CD4-positive, alpha-beta T cell treated with Interleukin-1 beta for 1 hour (primary cell): ENCODE data around the gene PUDP.
"Not testable (repeated sequence)": the region's sequence is repeated elsewhere in the genome, so short reads cannot be mapped to it uniquely, and the experiment has no call there.

Experiments used
- DNase-seq, 2 donors: peaks; one replicate each; pipeline ENCODE4 v3.0.0-alpha.2; 2020 to 2022

The PUDP gene

DNA sequence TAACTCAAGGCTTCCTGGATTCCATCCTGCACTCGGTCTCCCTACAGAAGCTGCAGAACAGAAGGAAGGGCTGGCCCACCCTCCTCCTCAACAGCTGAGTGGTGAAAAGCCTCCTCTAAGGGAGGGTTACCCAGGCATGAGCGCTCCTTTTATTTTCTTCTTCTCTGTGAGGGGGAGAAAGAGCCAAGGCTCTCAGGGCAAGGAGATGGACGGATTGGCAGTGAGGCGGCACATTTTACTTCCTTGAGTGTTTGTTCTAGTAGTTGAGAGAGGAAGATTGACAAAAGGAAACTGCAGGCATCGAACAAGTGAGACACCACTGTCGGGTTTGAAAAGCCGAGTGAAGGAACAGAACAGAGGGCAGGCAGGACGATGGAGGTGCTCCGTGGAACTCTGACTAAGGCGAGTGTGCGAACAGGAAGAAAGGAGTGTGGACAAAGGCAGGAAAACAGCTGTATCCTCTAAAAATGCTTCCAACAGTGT lies 38.9 kb downstream of the PUDP start:
- DNase-seq: no peak

DNA sequence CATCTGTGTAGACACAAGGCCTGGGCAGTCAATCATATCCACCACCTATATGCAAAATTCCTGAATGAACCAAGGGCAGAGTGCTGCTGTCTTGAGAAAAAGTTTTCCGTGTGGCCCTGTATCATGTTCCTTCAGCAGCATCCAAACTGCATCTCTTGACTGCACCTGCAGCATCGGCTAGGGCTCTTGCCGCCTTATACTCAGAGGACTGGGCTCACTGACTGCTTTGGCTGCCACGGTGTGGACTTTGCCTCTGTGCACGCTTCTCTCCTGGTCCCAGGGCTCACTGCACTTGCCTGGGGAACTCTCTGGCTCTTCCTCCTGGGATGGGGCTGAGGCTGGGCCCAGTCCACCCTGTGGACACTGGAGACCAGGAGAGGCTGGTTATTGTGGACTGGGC lies 39.9 kb downstream of the PUDP start:
- DNase-seq: no peak

DNA sequence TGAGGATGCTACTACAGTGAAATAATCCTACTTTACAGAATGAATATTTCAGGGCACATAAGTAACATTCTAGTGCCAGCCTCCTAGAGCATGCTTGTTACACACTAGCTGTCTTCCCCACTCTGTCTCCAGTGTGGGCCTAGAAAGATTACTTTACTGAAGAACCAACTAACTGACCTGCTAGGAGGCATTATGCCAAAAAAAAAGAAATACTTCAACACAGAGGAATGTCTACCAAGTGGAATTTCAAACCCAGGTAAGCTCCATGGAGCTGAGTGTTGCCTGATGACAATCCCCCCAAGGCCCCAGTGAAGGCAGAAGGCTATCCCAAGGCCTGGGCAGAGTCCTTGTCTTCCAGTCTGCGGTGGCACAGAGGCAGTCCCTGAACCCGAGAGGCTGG lies 41.3 kb downstream of the PUDP start:
- DNase-seq: no peak

DNA sequence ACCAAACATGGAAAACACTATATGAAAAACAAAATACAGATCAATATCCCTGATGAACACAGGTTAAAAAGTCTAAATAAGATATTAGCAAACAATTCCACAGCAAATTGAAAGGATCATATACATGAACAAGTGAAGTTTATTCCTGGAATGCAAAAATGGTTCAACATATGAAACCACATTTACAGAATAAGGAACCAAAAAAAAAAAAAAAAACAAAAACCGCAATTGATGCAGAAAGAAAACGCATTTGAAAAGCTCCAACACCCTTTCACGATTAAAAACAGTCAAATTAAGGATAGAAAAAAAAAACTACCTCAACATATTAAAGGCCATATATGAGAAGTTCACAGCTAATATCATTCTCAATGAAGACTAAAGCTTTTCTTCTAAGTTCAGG lies 45.8 kb downstream of the PUDP start:
- DNase-seq: no peak

DNA sequence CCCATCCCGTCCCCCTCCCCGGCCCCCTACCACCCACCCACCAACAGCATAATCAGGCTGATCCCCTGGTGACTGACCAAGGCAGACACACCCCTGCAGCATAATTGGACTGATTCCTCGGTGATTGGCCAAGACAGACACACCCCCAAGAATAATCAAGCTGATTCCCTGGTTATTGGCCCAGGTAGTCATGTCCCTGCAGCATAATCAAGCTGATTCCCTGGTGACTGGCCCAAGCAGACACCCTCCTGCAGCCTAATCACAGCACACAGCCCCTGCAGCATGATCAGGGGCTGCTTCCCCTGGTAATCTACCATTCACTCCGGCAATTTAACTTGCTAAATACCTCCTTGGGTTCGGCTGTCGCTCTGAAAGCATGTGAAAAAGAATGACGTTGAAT lies 47.9 kb downstream of the PUDP start:
- no peak for DNase-seq

DNA sequence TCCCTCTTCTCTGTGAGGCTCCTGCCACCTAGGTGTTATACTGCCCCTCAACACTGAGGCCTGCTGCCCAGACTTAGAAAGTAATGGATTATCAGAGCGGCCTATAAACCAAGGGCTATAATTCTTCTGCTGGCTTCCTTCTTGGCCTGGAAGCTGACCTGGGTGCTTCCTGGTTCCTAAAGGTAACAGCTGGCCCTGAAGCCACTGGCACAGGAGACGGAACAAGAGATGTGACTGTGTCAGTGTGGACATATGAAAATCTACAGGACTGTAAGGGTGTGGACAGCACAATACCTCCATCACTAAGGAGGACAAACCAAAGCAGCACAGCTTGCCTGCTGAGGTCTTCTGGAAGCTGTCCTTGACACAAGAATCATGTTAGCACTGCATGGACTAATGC lies 52.3 kb downstream of the PUDP start:
- DNase-seq: not testable (repeated sequence)

DNA sequence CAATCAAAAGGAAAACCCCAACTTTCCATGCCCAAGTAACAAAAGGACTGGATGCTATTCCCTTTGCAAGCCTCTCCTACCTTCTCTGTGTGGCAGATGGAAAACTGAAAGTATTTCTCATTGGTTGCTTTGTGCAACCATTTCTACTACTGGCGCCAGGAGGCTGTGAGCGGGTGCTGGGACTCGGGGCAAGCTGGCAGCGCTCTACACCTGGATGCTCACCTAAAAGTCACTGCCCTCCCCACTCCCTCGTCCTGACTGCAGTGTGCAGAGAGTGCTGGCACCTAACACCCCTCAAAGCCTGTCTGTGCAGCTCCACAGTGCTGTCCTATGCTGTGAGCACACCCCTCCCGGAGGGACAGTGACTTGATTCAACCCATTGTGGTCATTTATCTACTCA lies 54.6 kb downstream of the PUDP start:
- no peak for DNase-seq

DNA sequence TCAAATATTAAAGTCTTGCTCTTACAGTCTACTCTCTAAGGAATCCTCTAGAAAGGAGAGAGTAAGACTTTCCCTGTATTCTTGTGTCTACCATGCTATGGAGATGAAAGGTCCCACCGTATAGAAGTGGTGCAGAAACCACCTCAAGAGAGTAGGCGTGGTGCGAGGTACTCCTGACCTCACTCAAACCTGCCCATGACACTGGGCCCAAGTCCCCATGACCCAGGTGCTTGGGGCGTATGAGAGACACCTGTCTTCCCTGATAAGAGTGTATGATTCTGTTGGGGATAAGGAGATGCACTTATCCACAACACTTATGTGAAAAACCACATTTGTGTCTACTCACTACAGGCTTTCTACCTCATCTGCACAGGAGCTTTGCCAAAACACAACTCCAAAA lies 55.4 kb downstream of the PUDP start:
- DNase-seq: no peak

DNA sequence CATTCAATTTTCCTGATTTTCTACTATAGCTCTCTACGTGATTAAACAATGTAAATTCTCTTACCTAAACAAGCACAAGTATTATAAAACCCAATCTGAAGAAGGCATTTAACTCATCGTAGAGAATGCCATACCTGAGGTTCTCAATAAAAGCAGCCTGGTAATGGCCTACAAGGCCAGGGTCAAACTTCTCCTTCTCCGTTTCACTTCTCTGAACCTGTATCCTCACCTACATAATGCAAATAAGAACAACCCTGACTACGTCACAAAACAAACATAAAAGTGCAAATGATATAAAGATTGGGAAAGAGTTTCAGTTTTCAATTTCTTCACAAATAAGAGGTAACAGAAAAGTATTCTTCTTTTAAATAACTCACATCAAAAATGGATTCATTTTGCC lies 56.0 kb downstream of the PUDP start:
- no peak for DNase-seq

DNA sequence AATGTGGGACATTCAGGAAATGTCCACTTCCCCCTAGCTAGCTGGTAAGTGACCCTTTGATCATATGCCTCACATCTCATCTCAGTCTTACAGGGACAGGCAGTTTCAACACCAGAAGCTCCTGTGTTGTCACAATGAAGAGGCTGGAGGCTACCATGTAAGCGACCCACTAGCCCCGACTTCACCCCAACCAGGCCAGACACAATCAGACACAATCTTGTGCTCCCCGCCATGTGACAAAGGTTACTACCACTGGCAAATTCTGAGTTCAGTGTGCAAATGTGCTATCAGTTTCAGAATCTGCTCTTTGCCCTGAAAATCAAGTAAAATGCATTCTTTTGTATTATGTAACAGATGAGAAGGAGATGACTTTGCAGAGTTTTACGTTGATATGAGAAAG lies 57.3 kb downstream of the PUDP start:
- DNase-seq: no peak

DNA sequence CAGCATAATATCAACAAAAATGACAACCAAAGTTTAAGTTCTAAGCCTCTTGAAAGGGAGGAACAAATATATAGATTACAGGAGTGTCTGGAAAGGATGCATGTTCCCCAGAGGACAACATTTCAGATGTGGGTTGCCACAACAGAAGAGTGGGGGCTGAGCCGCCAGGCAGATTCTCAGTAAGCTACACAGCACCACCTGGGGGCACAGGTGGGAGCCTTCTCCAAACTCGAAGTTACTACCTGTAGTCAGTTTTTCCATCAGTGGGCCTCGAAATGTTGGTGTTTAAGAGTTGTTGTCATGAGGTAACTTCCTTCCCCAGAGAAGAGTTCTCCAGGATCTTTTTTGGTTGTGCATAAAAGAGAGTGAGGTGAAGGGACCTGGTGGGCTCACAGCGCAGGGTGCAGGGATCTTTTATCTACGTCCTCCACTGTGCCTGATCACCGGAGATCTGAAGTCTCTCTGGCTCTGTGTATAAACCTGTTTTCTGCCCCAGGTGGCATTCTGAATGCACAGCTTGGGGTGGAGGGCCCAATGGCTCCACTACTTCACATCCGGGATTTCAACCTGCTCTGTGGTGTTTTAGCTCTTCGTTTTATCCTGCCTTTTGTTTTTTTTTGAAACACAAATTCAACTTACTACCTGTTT lies 58.9 kb downstream of the PUDP start:
- DNase-seq: peak; percentile 25 to 52

DNA sequence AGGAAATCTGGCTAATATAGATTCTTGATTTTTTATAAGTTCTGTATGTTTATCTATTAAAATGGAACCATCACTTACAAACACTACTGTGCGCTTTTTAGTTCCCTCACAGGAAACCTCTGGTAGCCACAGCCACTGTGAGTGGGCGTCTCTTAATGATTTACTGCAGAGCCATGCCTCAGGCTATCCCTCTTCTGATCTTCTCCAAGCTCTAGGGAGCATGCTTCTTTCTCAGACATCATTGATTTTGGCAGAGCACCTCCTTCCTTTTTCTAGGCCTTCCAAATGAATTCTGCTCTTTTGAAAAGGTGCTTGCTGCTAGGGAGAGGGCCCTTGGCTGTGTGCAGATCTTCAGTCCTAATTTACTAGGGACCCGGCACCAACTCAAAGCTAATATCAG lies 61.6 kb downstream of the PUDP start:
- no peak for DNase-seq

DNA sequence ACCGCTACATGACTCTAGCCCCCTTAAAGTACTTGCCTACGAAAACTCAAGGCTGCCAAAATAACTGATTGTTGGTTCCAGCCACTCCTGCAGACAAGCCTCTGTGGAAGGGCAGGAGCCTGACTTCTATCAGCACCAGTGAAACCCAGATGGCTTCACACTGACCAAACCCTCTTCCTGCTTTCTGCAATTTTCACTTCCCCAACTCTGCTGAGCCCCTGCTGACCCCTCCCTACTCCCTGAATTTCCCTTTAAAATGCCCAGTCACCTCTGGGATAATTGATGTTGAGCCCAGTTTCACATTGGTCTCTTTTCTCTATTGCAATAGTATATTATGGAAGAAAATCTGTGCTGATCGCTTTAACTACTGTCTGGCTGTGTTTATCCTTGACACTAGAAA lies 62.1 kb downstream of the PUDP start:
- DNase-seq: no peak

DNA sequence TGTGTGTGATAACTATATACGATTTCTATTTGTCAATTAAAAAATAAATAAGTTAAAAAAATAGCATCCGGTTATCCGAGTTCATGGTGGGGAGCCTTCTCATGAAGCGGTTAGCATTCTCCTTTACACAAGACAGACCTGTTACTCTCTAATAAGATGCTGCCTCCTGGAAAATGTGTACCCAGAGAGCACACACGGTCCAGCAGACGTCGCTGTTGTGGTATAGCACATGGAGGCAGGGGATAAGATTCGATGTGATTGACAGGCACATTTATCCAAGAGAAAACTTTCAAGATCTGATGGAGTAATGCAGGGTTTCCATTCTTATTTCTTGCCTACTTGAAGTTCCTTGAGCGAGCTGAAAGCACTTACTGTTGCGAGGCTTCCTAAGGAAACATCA lies 63.1 kb downstream of the PUDP start:
- DNase-seq: no peak

DNA sequence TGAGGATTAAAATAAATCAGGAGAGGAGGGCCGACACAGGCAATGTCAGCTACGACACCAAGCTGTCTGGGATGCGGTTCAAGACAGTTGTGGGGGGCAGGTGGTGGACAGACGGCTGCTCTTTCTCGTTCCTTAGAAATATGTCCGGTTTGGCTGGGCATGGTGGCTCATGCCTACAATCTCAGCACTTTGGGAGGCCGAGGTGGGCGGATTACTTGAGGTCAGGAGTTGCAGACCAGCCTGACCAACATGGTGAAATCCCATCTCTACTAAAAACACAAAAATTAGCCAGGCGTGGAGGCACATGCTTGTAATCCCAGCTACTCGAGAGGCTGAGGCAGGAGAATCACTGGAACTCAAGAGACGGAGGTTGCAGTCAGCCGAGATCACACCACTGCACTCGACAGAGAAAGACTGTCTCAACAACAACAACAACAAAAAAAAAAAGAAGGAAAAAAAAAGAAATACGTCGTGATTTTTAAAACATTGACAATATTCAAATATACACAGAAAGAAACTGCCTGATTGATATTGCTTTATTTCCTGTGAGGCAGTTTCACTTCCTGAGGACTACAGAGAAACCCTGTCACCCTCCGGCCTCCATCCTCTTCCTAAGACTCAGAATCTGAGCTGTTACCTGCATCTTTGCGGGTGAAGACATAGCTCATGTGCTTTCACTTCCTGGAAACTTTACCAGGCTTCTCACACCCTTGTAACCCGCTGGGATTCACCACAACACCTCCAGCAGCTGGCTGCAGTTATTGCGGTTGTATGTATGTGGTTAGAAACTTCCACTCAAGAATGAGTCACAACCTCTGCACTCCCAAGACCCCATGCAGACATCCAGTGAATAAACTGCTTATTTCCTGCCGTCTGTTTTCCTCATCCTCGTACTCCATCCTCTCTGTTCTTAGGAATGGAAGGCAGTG lies 64.2 kb downstream of the PUDP start:
- DNase-seq: peak; percentile 53 to 77

DNA sequence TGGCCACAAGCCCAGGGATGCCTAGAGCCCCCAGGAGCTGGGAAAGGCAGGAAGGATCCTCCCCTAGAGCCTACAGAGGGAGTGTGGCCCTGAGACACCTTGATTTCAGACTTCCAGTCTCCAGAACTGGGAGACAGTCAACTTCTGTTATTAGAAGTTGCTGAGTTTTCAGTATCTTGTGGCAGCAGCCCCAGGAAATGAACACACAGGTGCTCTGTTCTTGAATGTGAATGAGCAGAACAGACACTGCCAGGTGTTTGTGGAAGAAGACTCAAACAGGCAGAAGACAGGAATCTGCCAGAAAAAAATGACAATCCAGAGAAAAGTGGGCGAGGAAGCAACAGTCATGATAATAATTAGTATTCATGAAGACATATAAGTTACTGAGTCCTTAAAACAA lies 64.9 kb downstream of the PUDP start:
- DNase-seq: no peak

DNA sequence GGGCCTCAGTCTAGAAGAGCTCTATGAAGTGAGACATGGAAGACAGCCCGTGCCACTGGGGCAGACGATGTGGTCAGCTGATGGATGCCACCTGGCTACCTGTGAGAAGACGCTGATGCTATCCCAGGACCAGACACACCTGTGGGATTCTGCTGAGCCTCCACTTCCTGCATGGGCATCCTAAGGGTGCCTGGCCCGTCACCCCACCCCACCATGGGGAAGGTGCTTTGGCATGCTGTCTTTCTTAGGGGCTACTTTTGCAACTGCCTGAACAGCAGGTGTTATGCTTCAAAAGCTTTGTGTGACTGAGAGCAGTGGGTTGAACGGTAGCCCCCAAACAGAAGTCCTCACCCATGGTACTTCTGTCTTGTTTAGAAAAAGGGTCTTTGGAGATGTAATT lies 65.4 kb downstream of the PUDP start:
- DNase-seq: no peak

DNA sequence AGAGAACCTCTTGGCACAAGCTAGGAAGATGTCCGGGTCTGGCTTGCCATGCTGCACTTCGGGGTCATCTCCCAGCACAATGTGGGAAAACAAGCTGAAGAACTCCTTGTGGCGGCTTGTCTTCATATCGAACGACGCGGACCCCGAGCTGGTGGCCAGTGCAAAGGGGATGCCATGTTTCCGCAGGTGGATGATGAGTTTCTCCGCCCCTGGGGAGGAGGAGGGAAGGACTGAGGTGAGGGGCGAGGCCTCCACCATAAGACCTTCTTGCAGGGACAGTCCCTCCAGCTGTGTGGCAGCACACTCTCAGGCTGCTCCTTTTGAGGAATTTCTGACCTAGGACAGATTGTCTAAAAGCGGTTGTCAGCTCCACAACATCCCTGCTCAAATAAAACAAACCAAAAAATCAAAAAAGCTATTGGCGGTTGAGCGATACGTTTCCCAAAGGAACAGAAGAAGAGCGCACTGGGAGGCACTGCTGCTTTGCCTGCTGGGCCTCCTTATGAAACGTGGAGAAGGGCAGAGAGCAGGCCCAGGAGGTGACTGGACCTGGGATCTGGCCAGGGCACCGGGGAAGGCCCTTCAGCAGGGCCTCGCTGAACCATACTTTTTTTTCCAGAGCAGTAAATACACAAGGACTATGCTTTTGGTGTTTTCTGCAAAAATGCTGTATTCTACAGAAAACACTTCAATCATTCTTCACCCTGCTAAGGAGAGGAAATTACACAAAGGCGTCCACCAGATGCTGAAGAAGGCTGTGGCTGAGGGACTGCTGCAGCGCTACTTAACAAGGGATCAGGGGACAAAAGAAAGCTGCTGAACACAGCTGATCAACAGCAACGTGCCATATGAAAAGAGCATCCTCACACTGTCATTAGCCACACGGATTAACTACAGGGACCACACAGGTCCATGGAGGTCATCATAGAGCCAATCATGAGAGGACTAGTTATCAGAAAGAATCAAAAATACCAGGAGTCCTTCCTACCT lies 70.4 kb downstream of the PUDP start:
- DNase-seq: no peak

DNA sequence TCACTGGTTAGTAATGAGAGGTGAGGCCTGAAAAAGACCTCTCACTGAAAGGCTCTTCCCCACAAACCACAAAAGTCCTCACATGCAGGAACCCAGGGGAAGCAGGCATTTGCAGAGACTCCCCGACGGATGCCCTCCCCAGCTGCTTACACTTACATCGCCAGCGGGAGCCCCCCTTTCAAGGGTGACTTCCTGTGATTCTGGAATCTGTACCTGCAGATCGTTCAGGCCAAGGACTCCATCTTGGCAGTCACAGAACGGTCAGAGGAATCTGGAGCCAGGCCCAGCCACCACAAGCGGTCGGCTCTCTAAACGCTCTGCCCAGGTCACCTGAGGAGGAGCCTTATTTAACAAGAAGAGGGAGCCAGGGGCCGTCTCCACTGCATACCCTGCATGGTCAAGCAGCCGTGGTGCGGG lies 71.7 kb downstream of the PUDP start:
- no peak for DNase-seq

DNA sequence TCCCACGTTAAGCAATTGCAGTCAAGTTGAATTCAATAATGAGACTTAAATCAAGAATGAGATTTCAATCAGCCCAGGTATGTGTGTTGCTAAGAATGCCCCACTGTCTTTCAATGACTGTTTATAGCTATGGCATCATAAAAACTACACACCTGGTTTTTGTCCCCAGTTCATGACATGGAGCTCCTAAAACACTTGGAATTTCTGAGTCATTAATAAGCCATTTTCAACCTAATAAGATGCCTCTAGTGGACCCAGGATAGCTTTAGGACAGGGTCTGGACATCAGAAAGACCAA lies 73.1 kb downstream of the PUDP start:
- DNase-seq: no peak

DNA sequence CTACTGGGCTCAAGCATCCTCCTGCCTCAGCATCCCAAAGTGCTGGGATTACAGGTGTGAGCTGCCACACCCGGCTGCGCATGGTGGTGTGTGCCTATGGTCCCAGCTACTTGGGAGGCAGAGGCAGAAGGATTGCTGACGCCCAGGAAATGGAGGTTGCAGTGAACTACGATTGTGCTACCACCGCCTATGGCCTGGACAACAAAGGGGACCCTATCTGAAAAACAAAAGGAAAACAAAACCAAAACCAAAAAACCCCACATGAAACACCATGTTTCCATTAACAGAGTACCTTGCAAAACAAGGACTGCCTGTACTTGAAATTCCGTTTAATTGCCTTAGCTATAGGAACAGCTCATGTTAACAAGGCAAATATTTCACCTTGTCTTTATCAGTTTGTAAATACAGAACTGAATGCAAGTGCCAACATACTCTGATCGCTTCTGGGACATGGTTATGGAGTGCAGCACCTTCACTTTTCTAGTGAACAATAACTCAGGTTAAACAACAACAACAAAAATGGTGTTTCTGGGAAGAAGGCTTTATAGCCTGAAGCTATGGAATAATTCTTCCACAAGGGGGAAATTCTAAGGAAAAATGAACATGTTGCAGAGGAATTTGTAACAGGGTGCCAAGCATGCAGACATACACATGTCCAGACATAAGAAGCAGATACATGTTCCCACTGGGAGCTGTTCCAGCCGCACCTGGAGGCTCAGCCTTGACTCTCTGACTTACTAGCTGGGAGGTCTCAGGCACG lies 73.6 kb downstream of the PUDP start:
- DNase-seq: no peak

DNA sequence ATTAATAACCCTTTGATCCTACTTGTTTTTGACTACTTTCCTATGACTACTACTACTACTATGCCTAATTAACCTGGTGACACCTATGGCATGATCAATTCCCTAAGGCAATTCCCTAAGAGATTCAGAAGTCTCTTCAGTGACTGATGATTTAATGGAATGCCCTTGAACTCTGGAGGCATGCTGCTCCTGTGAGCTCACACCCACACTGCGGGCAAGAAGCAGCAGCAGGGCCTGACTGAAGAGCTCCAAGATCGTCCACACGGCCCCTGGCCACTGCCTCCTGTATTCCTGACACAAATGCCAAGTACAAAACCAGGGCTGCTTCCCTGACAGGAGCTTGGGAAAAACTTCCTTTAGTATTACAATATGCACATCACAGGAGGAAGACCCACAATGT lies 74.6 kb downstream of the PUDP start:
- DNase-seq: no peak

DNA sequence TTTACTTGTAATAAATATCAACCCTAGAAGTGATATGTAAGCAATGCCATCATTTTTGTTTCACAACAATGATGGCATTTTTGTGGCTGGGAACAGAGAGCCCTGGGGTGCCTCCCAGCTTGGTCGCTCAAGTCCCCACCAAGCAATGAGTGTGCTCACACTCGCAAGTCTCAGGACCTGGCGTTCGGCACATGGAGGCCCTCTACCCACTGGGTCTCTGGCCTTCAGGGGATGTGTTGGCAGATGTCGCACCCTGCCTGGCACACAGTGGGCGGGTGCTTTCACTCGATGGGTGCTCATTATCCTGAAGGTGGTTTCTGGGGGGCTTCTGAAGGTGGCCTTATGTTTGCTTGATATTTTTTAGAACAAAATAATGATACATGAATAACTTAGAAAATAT lies 75.1 kb downstream of the PUDP start:
- no peak for DNase-seq
